Stomach smooth muscle (tissue), 2 donors: Measurements from ENCODE around the gene ALK.

Experiments
- H3K27ac ChIP-seq: one replicate; pipeline ENCODE4 v1.7.0; 2013; ENCODE audit warnings: mild to moderate bottlenecking, low read length, inconsistent platforms
- H3K27me3 ChIP-seq, 2 donors: one replicate each; pipeline ENCODE4 v1.7.0; 2013; ENCODE audit warnings: low read length in 2 of 2; ENCODE audit not compliant: insufficient read depth in 2 of 2, control insufficient read depth in 1 of 2
- H3K36me3 ChIP-seq, 2 donors: one replicate each; pipeline ENCODE4 v1.7.0; 2013; ENCODE audit warnings: low read length in 2 of 2; ENCODE audit not compliant: control insufficient read depth in 2 of 2, insufficient read depth in 2 of 2
- H3K4me1 ChIP-seq: one replicate; pipeline ENCODE4 v1.7.0; 2013; ENCODE audit warnings: low read length; ENCODE audit not compliant: control insufficient read depth, insufficient read depth
- H3K4me3 ChIP-seq, 2 donors: one replicate each; pipeline ENCODE4 v1.7.0; 2013; ENCODE audit warnings: low read length in 2 of 2
- H3K9ac ChIP-seq, 2 donors: one replicate each; pipeline ENCODE4 v1.7.0; 2013; ENCODE audit warnings: low read length in 2 of 2, mild to moderate bottlenecking in 1 of 2
- H3K9me3 ChIP-seq, 2 donors: one replicate each; pipeline ENCODE4 v1.7.0; 2013; ENCODE audit warnings: low read length in 2 of 2; ENCODE audit not compliant: control insufficient read depth in 2 of 2
- donor health status: healthy.
- donor health status: Pancreatic carcinoma.

ALK gene

GRCh38 chr2:29777161-29777560 is 144.2 kb downstream of the ALK start:
- no peak overlapping the region for H3K9ac ChIP-seq
- peaks cover 0 to 2% of the 10 kb centered on the region in 2 donors for H3K9me3 ChIP-seq
- no peaks in the 10 kb centered on the region for H3K4me1 ChIP-seq
- no peak overlapping the region for H3K27ac ChIP-seq
- no peaks in the 10 kb centered on the region for H3K36me3 ChIP-seq
- no peak overlapping the region for H3K4me3 ChIP-seq
- H3K27me3 ChIP-seq: no peaks in the 10 kb centered on the region

- no peak overlapping the region for H3K27ac ChIP-seq
- H3K4me1 ChIP-seq: no peaks in the 10 kb centered on the region
- no peaks in the 10 kb centered on the region for H3K27me3 ChIP-seq
- H3K9me3 ChIP-seq: peaks cover 0 to 2% of the 10 kb centered on the region in 2 donors
- H3K4me3 ChIP-seq: no peak overlapping the region
- no peaks in the 10 kb centered on the region for H3K36me3 ChIP-seq
- H3K9ac ChIP-seq: no peak overlapping the region
Observed at GRCh38 chr2:29776406-29776805, 145.0 kb downstream of the ALK start.

GRCh38 chr2:29775937-29776336 is 145.4 kb downstream of the ALK start:
- Histone ChIP-seq H3K4me1 (no peaks in the 10 kb centered on the region), H3K27ac (no peak overlapping the region), H3K9me3 (peaks cover 0 to 2% of the 10 kb centered on the region in 2 donors), H3K9ac (no peak overlapping the region), H3K27me3 (no peaks in the 10 kb centered on the region), H3K4me3 (no peak overlapping the region), H3K36me3 (no peaks in the 10 kb centered on the region)

GRCh38 chr2:29774624-29775023 is 146.8 kb downstream of the ALK start:
- no peaks in the 10 kb centered on the region for H3K4me1 ChIP-seq
- H3K36me3 ChIP-seq: no peaks in the 10 kb centered on the region
- no peak overlapping the region for H3K9ac ChIP-seq
- no peaks in the 10 kb centered on the region for H3K27me3 ChIP-seq
- H3K9me3 ChIP-seq: peaks cover 0 to 2% of the 10 kb centered on the region in 2 donors
- no peak overlapping the region for H3K4me3 ChIP-seq
- no peak overlapping the region for H3K27ac ChIP-seq

GRCh38 chr2:29770846-29771245 is 150.5 kb downstream of the ALK start:
- Histone ChIP-seq H3K9ac (no peak overlapping the region), H3K27ac (no peak overlapping the region), H3K4me1 (no peaks in the 10 kb centered on the region), H3K36me3 (no peaks in the 10 kb centered on the region), H3K9me3 (no peaks in the 10 kb centered on the region), H3K27me3 (peaks cover 0 to 2% of the 10 kb centered on the region in 2 donors), H3K4me3 (no peak overlapping the region)

GRCh38 chr2:29769847-29770246 is 151.5 kb downstream of the ALK start:
- no peak overlapping the region for H3K9ac ChIP-seq
- no peaks in the 10 kb centered on the region for H3K36me3 ChIP-seq
- H3K9me3 ChIP-seq: no peaks in the 10 kb centered on the region
- no peak overlapping the region for H3K27ac ChIP-seq
- peaks cover 0 to 2% of the 10 kb centered on the region in 2 donors for H3K27me3 ChIP-seq
- no peak overlapping the region for H3K4me3 ChIP-seq
- no peaks in the 10 kb centered on the region for H3K4me1 ChIP-seq

DNA sequence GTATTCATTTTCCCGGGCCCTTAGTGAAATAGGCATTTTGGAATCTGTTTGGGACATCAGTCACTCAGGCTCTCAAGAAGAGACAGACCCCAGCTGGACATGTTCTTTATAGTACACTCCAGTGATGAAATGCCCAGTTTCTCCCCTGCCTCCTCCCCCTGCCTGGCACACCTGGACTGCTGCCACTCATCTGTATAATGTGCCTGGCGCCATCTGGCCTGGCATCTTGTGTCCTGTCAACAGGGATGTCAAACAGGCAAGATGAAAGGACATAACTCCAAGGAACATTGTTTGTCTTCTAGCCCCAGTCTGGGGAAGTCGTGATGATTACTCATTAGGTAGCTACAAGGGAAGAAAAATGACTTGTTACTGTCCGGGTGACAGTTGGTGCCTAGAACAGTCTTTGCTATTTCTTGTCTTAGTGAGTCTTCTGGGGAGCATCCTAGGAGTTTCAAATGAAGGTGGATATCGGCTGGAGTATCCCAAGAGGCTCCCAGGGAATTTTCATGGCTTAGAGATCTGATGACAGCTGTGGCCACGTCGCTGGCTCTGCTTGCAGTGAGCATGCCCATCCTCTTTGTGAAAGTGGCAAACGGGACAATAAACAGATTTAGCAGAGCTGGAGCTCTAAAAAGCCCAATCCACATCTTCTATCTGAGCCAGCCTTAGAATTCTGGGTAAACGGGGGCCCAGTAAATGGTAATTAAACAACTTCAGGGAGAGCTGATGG is 153.6 kb downstream of the ALK start:
- no peak overlapping the region for H3K9ac ChIP-seq
- no peaks in the 10 kb centered on the region for H3K4me1 ChIP-seq
- H3K27me3 ChIP-seq: peaks cover 0 to 2% of the 10 kb centered on the region in 2 donors
- H3K4me3 ChIP-seq: no peak overlapping the region
- no peaks in the 10 kb centered on the region for H3K9me3 ChIP-seq
- H3K36me3 ChIP-seq: no peaks in the 10 kb centered on the region
- no peak overlapping the region for H3K27ac ChIP-seq

DNA sequence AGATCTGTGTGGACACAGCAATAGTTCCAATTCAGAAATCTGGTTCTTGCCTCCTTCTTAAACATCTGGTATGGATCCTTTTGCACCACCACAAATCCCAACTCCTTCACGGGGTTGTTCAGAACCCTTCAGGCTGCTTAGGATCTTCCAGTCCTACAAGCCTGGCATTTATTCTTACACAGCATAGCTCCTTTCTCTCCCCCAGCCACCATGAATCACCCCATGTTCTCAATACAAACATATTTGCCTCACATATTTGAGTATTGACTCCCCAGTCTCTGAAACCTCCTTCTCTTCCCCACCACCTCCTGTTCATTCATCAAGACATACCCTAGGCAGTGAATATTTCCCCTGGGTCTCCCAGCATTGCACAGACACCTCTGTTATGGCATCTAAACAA is 155.2 kb downstream of the ALK start:
- peaks cover 0 to 2% of the 10 kb centered on the region in 2 donors for H3K27me3 ChIP-seq
- no peak overlapping the region for H3K4me3 ChIP-seq
- H3K27ac ChIP-seq: no peak overlapping the region
- H3K4me1 ChIP-seq: no peaks in the 10 kb centered on the region
- no peaks in the 10 kb centered on the region for H3K36me3 ChIP-seq
- no peaks in the 10 kb centered on the region for H3K9me3 ChIP-seq
- H3K9ac ChIP-seq: no peak overlapping the region

- Histone ChIP-seq H3K27me3 (peaks cover 0 to 3% of the 10 kb centered on the region in 2 donors), H3K9me3 (no peaks in the 10 kb centered on the region), H3K4me3 (no peak overlapping the region), H3K4me1 (no peaks in the 10 kb centered on the region), H3K27ac (no peak overlapping the region), H3K36me3 (no peaks in the 10 kb centered on the region), H3K9ac (no peak overlapping the region)
Observed at GRCh38 chr2:29765721-29766120, 155.7 kb downstream of the ALK start.

DNA sequence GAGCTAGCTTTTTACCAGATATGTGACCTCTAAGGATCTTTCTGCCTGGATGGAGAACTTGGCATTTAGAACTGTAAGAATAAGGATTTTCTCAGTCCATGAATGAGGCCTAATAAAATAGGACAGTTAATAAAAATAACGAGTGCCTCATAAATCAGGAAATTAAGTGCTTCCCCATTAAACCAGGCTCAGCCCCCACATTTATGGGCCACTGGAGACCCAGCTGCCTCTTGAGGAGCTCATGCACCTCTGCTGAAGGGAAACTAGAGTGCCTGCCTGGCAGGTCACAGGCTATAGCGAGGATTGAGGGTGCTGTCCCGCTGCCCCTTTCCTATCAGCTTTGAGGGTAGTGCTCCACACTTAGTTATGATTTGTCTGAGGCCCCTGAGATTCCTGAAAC is 158.0 kb downstream of the ALK start:
- Histone ChIP-seq H3K4me1 (no peaks in the 10 kb centered on the region), H3K27ac (no peak overlapping the region), H3K9me3 (no peaks in the 10 kb centered on the region), H3K4me3 (no peak overlapping the region), H3K9ac (no peak overlapping the region), H3K27me3 (peaks cover 0 to 5% of the 10 kb centered on the region in 2 donors), H3K36me3 (no peaks in the 10 kb centered on the region)

- no peaks in the 10 kb centered on the region for H3K4me1 ChIP-seq
- H3K36me3 ChIP-seq: no peaks in the 10 kb centered on the region
- H3K9ac ChIP-seq: no peak overlapping the region
- no peak overlapping the region for H3K4me3 ChIP-seq
- peaks cover 0 to 5% of the 10 kb centered on the region in 2 donors for H3K27me3 ChIP-seq
- H3K27ac ChIP-seq: no peak overlapping the region
- H3K9me3 ChIP-seq: no peaks in the 10 kb centered on the region
Observed at GRCh38 chr2:29762239-29762638, 159.1 kb downstream of the ALK start.
